Muscle of leg (tissue), 11 donors: ENCODE data around the gene OR10A4. TPM values are rescaled to one million over a fixed set of nuclear protein-coding genes. Genes with fewer than 3 reads are reported as not detected.
A peak's percentile ranks its signal among the peaks of the same experiment; 100 is the strongest.
"Not testable (repeated sequence)": the region's sequence is repeated elsewhere in the genome, so short reads cannot be mapped to it uniquely, and the experiment has no call there.

Experiments
- DNase-seq: peaks from one replicate; pipeline ENCODE4 v3.0.0; 2013
- H3K27ac ChIP-seq: one replicate; pipeline ENCODE4 v1.5.1; 2013; ENCODE audit warnings: mild to moderate bottlenecking, low read length, control low read depth
- H3K27me3 ChIP-seq: one replicate; pipeline ENCODE4 v1.6.1; 2013; ENCODE audit warnings: low read length; ENCODE audit not compliant: control insufficient read depth, insufficient read depth
- H3K36me3 ChIP-seq: one replicate; pipeline ENCODE4 v1.6.1; 2013; ENCODE audit warnings: low read length; ENCODE audit not compliant: control insufficient read depth, insufficient read depth
- H3K4me1 ChIP-seq: one replicate; pipeline ENCODE4 v1.6.1; 2013; ENCODE audit warnings: low read length; ENCODE audit not compliant: control insufficient read depth, insufficient read depth
- H3K4me3 ChIP-seq: one replicate; pipeline ENCODE4 v1.5.1; 2013; ENCODE audit warnings: low read length, control low read depth
- H3K9me3 ChIP-seq: replicated peaks from 2 replicates; pipeline ENCODE4 v1.6.1; 2013; ENCODE audit warnings: low read depth, low read length; ENCODE audit not compliant: control insufficient read depth
- WGBS: methylation state at CpG from one replicate; pipeline ENCODE4 v1.1.5; 2013; ENCODE audit warnings: missing lambda C conversion rate; ENCODE audit not compliant: insufficient coverage; 5-methylcytosine and 5-hydroxymethylcytosine counted together
- polyA plus RNA-seq, 8 donors: library from polyadenylated mRNA; unstranded; fragments of 120-200 nt; gene quantifications; one replicate each; pipeline versions ENCODE4 v1.2.1 to v1.2.3, GENCODE V29; 2013; ENCODE audit warnings: inconsistent platforms in 1 of 8, low replicate concordance in 1 of 8; ENCODE audit not compliant: insufficient read length in 8 of 8, insufficient read depth in 1 of 8
- total RNA-seq: library from RNA; stranded (reverse); fragments of 120-200 nt; gene quantifications from one replicate; pipeline ENCODE4 v1.2.4, GENCODE V29; 2013

Gene OR10A4
- total and polyA plus RNA-seq, 9 donors: not detected

DNA sequence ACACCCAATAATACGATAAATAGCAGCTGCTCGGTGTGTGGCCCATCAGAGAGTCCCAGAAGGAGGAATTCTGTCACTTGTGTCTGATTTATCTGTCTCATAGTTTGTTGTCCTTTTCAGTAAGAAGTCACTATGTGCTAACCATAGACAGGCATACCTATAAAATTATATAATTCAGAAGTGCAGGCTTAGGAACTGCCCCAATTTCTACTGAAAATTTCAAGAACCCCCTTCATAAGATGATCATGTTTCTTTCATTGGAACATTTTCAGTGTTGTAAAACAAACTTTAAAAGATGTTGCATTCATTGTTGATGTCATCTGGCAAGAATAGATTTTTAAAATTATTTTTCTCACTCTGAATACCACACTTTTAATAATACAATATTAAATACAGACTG, 16.0 kb downstream of the OR10A4 start, which contains the start of gene OR2D2:
OR2D2 (minus strand) TSS at position 101 of the 400 bp plus-strand sequence; CDS start at position 101, 0 bp downstream.
- Histone ChIP-seq H3K4me3 (no peak within 1 kb of the TSS), H3K9me3 (no peaks in the 10 kb centered on the region), H3K27ac (no peak within 1 kb of the TSS), H3K4me1 (no peaks in the 10 kb centered on the region), H3K36me3 (no peaks in the 10 kb centered on the region), H3K27me3 (no peaks in the 10 kb centered on the region)
- no peak for DNase-seq
- no CpG with 5 or more reads among the region's 2 CpGs for WGBS

- no peak for DNase-seq
Measured at GRCh38 chr11:6894097-6894496, 17.7 kb downstream of the OR10A4 start.

GRCh38 chr11:6895010-6895409, 18.6 kb downstream of the OR10A4 start:
- Histone ChIP-seq H3K9me3 (no peaks in the 10 kb centered on the region), H3K4me1 (no peaks in the 10 kb centered on the region), H3K36me3 (no peaks in the 10 kb centered on the region), H3K4me3 (no peak overlapping the region), H3K27ac (no peak overlapping the region), H3K27me3 (no peaks in the 10 kb centered on the region)
- DNase-seq: no peak

More at GRCh38 chr11:6894097-6894496, 17.7 kb downstream of the OR10A4 start:
- H3K27ac ChIP-seq: no peak overlapping the region
- H3K4me3 ChIP-seq: no peak overlapping the region
- H3K9me3 ChIP-seq: no peaks in the 10 kb centered on the region
- H3K27me3 ChIP-seq: no peaks in the 10 kb centered on the region
- H3K36me3 ChIP-seq: no peaks in the 10 kb centered on the region
- no peaks in the 10 kb centered on the region for H3K4me1 ChIP-seq

DNA sequence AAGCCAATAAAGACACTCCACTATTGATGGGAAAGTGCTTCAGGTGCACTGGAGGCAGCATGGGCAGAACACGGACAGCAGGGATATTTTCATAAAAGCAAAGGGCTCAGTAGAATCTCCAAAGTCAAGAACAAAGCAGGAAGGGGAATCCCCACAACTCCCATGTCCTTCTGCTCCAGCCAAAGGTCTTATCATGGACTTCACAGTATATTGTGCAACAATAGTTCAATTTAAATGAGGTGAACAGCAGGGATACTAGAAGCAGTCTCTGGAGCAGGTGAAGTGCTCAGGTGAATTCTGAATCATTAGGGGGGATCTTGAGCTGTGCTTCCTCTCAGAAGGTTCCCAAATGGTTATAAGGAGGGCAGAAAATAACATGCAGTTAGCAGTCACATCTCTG, 22.5 kb downstream of the OR10A4 start:
- H3K27ac ChIP-seq: no peak overlapping the region
- DNase-seq: no peak
- no CpG with 5 or more reads among the region's 1 CpG for WGBS

DNA sequence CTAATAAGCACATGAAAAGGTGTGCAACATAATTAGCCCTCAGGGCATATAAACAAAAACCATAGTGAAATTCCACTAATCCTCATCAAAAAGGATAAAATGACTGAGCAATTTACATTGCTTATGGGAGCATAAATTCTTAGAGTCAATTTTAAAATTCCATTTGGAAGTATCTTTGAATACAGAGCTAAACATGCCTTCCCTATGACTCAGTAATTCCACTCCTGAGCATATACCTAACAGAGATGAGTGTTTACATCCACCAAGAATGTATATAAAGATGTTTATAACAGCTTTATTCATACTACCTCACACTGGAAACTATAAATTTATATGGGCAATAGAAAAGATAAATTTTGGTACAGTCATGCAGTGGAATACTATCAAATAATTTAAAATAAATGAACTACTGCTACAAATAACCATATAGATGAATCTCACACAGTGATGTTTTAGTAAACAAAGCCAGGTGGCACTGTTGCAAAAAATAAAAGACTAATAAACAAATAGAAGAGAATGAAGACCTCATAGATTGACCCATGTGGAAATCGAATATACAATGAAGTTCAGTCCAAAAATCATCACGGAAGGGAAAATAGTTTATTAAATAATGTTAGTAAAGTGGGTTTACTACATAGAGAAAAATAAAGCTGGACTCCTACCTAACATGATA, 24.0 kb downstream of the OR10A4 start:
- no CpG with 5 or more reads among the region's 2 CpGs for WGBS

More for the DNA sequence above, 22.5 kb downstream of the OR10A4 start:
- Histone ChIP-seq H3K4me1 (no peaks in the 10 kb centered on the region), H3K27me3 (no peaks in the 10 kb centered on the region), H3K4me3 (no peak overlapping the region), H3K9me3 (no peaks in the 10 kb centered on the region), H3K36me3 (no peaks in the 10 kb centered on the region)

DNA sequence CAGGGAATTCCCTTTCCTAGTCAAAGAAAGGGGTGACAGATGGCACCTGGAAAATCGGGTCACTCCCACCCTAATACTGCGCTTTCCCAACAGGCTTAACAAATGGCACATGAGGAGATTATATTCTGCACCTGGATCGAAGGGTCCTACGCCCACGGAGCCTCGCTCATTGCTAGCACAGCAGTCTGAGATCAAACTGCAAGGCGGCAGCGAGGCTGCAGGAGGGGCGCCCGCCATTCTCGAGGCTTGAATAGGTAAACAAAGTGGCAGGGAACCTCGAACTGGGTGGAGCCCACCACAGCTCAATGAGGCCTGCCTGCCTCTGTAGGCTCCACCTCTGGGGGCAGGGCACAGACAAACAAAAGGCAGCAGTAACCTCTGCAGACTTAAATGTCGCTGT, 28.4 kb downstream of the OR10A4 start:
- H3K36me3 ChIP-seq, H3K4me3 ChIP-seq, H3K27ac ChIP-seq, H3K9me3 ChIP-seq, H3K4me1 ChIP-seq, DNase-seq, H3K27me3 ChIP-seq: not testable (repeated sequence)
- 89% methylated on average over 12 of the region's 13 CpGs for WGBS

More for the DNA sequence above, 24.0 kb downstream of the OR10A4 start:
- H3K4me1 ChIP-seq: no peaks in the 10 kb centered on the region
- no peak overlapping the region for H3K27ac ChIP-seq
- H3K9me3 ChIP-seq: no peaks in the 10 kb centered on the region
- no peak for DNase-seq
- no peaks in the 10 kb centered on the region for H3K27me3 ChIP-seq
- H3K4me3 ChIP-seq: no peak overlapping the region
- no peaks in the 10 kb centered on the region for H3K36me3 ChIP-seq

- WGBS: 80% methylated on average over 1 of the region's 3 CpGs
- H3K4me1 ChIP-seq: no peaks in the 10 kb centered on the region
- no peak overlapping the region for H3K27ac ChIP-seq
- H3K4me3 ChIP-seq: no peak overlapping the region
- no peak for DNase-seq
- no peaks in the 10 kb centered on the region for H3K27me3 ChIP-seq
- H3K36me3 ChIP-seq: no peaks in the 10 kb centered on the region
- H3K9me3 ChIP-seq: no peaks in the 10 kb centered on the region
Measured at GRCh38 chr11:6911378-6911777, 35.0 kb downstream of the OR10A4 start.

DNA sequence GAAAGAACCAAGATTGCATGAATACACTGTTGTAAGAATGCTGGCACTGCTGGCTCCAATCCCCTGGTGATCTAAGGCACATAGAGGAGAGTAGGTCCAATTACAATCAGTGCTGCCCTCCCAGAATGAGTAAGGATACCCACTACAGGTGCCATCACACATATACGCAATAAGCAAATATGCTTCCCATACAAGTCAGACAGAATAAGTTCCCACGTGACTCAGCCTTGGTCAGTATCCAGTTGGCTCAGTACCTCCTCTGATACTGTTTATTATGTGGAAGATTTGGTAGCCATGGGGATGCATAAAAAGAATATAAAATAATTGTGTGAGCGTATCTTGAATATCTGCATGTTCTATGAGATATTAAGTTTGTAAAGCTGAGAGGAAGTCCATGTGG, 35.5 kb downstream of the OR10A4 start:
- no peaks in the 10 kb centered on the region for H3K27me3 ChIP-seq
- no peaks in the 10 kb centered on the region for H3K9me3 ChIP-seq
- 60% methylated on average over 1 of the region's 3 CpGs for WGBS
- peak; percentile 18 for DNase-seq
- no peak overlapping the region for H3K27ac ChIP-seq
- no peaks in the 10 kb centered on the region for H3K4me1 ChIP-seq
- no peaks in the 10 kb centered on the region for H3K36me3 ChIP-seq
- H3K4me3 ChIP-seq: no peak overlapping the region

DNA sequence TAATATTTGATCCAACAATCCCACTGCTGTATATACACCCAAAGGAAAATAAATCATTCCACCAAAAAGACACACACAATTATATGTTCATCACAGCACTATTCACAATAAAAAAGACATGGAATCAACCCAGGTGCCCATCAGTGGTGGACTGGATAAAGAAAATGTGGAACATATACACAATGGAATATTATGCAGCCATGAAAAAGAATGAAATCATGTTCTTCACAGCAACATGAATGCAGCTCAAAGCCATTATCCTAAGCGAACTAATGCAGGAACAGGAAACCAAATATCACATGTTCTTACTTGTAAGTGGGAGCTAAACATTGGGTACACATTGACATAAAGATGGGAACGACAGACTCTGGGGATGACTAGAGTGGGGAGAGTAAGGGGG, 43.3 kb downstream of the OR10A4 start:
- DNase-seq: no peak
- Histone ChIP-seq H3K9me3 (no peaks in the 10 kb centered on the region), H3K27ac (no peak overlapping the region), H3K36me3 (no peaks in the 10 kb centered on the region), H3K4me1 (no peaks in the 10 kb centered on the region), H3K27me3 (no peaks in the 10 kb centered on the region), H3K4me3 (no peak overlapping the region)
- 0% methylated on average over 1 of the region's 2 CpGs for WGBS

GRCh38 chr11:6920702-6921101, 44.3 kb downstream of the OR10A4 start, which contains the start of gene OR2D3:
Gene OR2D3 (plus strand): TSS chr11:6921002. CDS start chr11:6921002, 0 bp downstream.
- H3K9me3 ChIP-seq: no peaks in the 10 kb centered on the region
- no peak for DNase-seq
- WGBS: no CpG with 5 or more reads among the region's 1 CpG

More at GRCh38 chr11:6920702-6921101, 44.3 kb downstream of the OR10A4 start, which contains the start of gene OR2D3:
- Histone ChIP-seq H3K36me3 (no peaks in the 10 kb centered on the region), H3K27me3 (no peaks in the 10 kb centered on the region), H3K4me3 (no peak within 1 kb of the TSS), H3K4me1 (no peaks in the 10 kb centered on the region), H3K27ac (no peak within 1 kb of the TSS)
